DOHH2 (cell line): ENCODE measurements around the gene AVPR1B.

Experiments
- CTCF ChIP-seq: fragments of 200-600 bp; sonication (generic); IDR thresholded peaks from one replicate; pipeline ENCODE4 v1.5.1; 2014; ENCODE audit warnings: antibody characterized with exemption, mild to moderate bottlenecking, low read depth, low read length; ENCODE audit not compliant: poor library complexity, severe bottlenecking
- EZH2phosphoT487 ChIP-seq: fragments of 200-600 bp; sonication (generic); IDR thresholded peaks from 2 replicates; pipeline ENCODE4 v1.6.1; 2017; ENCODE audit warnings: borderline replicate concordance, mild to moderate bottlenecking, antibody characterized with exemption, low read length, moderate library complexity, mixed read lengths

DNA sequence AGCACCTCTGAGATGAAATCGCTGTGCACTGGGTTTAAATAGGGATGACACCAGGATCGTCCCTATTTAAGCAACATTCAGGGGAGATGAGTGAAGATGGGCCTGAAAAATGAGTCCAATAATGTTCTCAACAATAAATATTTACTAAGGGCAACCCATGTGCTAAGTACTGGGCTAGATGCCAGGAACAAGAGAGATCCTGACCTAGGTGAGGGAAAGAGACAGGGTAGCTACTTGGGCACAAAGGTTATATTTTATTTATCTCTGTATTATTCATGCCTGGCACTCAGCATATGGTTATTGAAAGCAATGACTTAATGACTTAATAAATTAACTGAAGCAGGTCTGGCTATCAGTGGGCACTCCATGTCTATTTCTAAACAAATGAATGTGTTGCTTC lies 27.4 kb upstream of the AVPR1B start:
- TF ChIP-seq CTCF = no peak
- no peak for TF ChIP-seq EZH2phosphoT487
